ENCODE data around the gene CNTN5.
A peak's percentile ranks its signal among the peaks of the same experiment; 100 is the strongest.
"Not testable (repeated sequence)": the region's sequence is repeated elsewhere in the genome, so short reads cannot be mapped to it uniquely, and the experiment has no call there.

The CNTN5 gene

GRCh38 chr11:99277281-99277680 is 256.5 kb downstream of the CNTN5 start:
- DNase-seq (ENCODE audit: low read depth), result no peak

DNA sequence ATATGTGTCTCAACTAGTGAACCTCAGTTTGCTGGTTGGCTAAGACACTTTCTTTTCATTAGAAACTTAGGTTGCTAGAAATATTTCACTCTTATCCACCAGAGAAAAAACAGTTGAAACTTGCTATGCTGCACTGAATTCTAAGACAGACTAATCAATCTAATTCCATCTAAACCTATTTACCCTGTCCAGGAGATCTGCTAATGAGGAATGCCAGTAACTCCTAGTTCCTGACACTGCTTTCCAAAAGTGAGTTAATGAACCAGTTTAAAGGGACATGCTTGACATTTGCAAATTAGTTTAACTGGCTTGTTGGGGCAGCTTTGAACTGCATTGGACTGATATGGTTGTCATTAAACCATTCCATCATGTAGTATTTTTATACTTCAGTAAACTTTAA is 258.5 kb downstream of the CNTN5 start:
- DNase-seq (ENCODE audit: low read depth), result no peak

DNA sequence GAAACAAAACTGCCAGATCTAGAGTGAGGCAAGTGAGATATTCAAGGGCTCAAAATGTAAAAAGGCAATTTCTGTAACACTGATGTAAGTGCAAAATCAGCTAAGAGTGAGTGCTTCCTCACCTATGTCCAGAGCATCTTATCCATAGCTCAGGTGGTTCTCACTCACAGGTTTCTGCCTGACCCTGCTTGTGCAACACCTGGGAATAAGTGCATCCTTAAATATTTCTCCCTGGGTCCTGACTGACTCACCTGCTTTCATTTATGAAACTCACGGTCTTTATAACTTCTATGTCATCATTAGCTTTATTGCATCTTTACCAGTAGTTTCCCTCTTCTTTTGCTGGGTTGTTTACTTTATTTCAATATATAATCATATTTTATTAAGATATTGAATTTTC is 260.6 kb downstream of the CNTN5 start:
- DNase-seq (ENCODE audit: low read depth), result no peak

GRCh38 chr11:99297925-99298324 is 277.2 kb downstream of the CNTN5 start:
- not testable (repeated sequence) for DNase-seq (ENCODE audit: low read depth)

GRCh38 chr11:99307510-99308088 is 286.9 kb downstream of the CNTN5 start:
- DNase-seq (ENCODE audit: low read depth), result no peak

GRCh38 chr11:99311870-99312269 is 291.1 kb downstream of the CNTN5 start:
- DNase-seq (ENCODE audit: low read depth), result no peak

DNA sequence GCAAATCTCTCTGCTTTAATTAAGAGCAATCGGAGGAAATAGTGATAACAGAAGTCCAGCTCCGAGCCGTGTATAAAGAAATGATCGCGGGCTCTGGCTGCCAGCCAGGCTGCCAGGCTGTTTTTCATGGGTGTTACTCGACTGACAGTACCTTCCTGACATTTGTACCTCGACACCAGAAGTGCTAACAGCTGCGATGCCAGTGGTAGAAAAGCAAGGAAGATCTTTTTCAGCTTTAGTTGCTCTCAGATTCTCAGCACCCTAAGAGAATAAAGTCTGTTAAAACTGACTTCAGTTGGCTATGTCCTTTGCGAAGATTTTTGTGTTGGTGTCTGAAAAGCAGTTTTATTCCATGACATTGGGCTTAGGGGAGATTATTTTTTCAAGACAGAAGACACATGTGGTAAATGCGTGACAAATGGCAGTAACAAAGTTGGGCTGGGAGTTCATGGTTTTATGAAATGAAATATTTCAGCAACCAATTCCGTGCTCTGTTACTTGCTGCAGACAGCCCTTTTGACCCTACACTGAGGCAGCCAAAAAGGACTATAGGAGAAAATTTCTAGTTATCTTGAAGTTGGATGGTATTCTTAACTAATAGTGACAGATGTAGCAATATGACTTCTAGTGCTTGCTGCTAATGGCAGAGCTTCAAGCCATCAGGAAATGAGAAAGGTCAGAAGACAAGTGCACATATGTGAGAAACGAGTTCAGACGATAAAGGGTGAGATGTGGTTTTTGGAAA is 296.2 kb downstream of the CNTN5 start:
- DNase-seq (ENCODE audit: low read depth), result no peak

GRCh38 chr11:99320769-99321290 is 300.1 kb downstream of the CNTN5 start:
- no peak for DNase-seq (ENCODE audit: low read depth)

- DNase-seq (ENCODE audit: low read depth), result peak; percentile 46
These were observed 305.1 kb downstream of the CNTN5 start for GRCh38 chr11:99325847-99326246.

- DNase-seq (ENCODE audit: low read depth), result no peak
These were observed 306.3 kb downstream of the CNTN5 start for GRCh38 chr11:99327066-99327465.

- DNase-seq (ENCODE audit: low read depth), result no peak
These were observed 306.8 kb downstream of the CNTN5 start for GRCh38 chr11:99327527-99327926.

GRCh38 chr11:99333621-99334020 is 312.9 kb downstream of the CNTN5 start:
- no peak for DNase-seq (ENCODE audit: low read depth)

- no peak for DNase-seq (ENCODE audit: low read depth)
These were observed 322.4 kb downstream of the CNTN5 start for GRCh38 chr11:99343117-99343516.

GRCh38 chr11:99349151-99349673 is 328.5 kb downstream of the CNTN5 start:
- DNase-seq (ENCODE audit: low read depth), result no peak

GRCh38 chr11:99351624-99352023 is 330.9 kb downstream of the CNTN5 start:
- DNase-seq (ENCODE audit: low read depth), result no peak

DNA sequence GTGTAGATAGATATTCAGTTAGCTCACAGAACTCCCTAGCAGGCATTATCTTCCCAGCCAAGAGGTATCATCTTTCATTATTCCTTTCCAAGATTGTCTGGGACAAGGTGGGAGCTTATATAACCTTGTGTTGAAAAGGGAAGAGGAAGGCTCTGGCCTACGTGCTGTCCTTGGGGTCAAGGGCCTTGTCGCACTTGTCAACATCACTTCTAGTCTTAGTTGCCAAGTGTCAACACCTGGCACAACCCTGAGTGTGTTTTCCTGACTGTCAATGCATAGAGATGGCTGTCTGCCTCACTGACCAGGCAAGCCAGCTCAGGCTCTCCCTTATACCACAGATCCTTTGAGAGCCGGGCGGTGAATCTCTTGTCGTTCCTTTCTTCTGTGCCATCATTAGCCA is 331.9 kb downstream of the CNTN5 start:
- no peak for DNase-seq (ENCODE audit: low read depth)

GRCh38 chr11:99366546-99366945 is 345.8 kb downstream of the CNTN5 start:
- no peak for DNase-seq (ENCODE audit: low read depth)

DNA sequence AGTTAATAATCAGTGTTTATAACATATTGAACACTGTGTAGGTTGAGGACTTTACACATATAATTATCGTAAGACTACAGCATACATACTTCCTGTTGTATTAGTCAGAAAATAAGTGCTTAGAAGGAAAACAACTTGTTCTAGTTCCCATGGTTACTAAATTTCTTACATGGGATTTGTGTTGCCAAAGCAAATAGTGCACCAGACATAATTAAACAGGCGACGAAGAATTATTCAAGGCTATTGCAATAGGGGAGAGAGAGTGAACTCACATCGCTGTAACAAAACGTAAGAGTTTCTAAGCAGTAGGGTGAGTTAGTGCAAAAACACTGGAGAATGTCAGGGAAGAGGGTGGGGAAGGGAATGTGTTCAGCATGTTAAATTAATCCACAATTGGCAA is 347.8 kb downstream of the CNTN5 start:
- no peak for DNase-seq (ENCODE audit: low read depth)

- DNase-seq (ENCODE audit: low read depth), result peak; percentile 11
These were observed 349.9 kb downstream of the CNTN5 start for GRCh38 chr11:99370549-99371216.

GRCh38 chr11:99371257-99371656 is 350.5 kb downstream of the CNTN5 start:
- no peak for DNase-seq (ENCODE audit: low read depth)

DNA sequence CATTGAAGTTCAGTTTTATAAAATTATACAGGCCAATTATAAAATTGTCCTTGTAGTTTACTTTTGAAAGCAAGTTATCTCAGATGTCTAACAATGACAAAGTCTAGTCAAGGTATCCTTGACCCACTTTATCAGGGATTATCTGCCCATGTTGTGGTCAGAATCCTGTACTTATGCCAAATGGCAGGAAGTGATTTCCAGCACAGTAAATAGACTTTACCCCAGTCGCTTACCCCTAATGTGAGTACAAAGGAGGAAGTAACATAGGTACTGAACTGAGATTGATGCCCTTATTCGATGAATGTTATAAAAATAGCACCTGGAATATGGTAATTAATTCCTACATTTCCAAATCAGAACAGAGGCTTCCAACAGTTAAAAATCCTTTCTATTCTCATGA is 355.7 kb downstream of the CNTN5 start:
- DNase-seq (ENCODE audit: low read depth), result no peak

DNA sequence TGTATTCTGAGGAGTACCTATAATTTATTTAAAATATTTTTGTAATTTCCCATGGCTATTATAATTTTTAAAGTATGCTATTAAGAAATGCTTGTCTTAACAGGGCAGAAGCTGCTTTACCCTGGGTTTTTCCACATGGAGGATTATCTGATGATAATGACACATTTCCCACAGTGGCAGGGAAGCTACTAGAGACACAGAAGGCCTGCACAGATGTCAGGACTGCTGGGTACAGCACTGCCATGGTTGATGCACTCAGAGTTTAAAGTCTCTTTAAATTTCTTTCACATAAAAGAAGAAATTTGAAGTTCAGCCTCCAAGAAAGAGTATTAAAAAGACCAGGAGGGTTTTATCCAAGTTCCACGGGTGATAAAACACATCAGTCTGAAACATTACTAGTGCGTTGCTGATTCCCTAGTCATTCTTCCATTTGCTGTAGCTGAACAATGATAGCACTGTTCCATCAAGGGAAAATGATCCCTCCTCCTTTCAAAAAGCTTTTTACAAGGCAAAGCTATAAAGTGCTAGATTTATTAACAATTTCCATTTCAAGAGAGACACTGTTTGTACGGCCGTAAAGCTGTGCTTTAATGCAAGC is 363.0 kb downstream of the CNTN5 start:
- no peak for DNase-seq (ENCODE audit: low read depth)

- no peak for DNase-seq (ENCODE audit: low read depth)
These were observed 370.5 kb downstream of the CNTN5 start for GRCh38 chr11:99391245-99391644.
